ENCODE measurements around the gene PCDH8. TPM values are rescaled to one million over a fixed set of nuclear protein-coding genes. Genes with fewer than 3 reads are reported as not detected.

PCDH8 gene
- total RNA-seq, 4 donors from 2014 or later = not detected

DNA sequence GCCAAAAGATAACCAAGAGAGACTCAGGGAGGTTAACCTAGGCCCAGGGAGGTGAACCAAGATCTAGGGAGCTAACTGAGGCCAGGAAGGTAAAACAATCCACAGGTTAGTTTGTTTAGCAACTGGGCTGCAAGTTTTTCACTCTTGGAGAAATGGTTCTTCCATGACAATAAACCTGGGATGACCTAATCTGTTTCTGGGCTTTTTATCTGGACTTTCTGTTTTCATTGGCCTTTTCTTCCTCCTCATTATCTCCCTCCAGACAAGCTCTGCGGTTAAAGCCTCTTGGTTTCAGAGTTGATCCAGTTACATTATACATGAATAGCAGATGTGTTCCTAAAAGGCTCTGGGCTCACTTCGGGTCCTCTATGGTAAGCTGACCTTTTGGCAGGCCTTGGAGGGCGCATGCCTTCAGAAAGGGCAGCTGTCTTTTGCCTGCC lies 44.2 kb downstream of the PCDH8 start:
- TF ChIP-seq, protein P1, sequence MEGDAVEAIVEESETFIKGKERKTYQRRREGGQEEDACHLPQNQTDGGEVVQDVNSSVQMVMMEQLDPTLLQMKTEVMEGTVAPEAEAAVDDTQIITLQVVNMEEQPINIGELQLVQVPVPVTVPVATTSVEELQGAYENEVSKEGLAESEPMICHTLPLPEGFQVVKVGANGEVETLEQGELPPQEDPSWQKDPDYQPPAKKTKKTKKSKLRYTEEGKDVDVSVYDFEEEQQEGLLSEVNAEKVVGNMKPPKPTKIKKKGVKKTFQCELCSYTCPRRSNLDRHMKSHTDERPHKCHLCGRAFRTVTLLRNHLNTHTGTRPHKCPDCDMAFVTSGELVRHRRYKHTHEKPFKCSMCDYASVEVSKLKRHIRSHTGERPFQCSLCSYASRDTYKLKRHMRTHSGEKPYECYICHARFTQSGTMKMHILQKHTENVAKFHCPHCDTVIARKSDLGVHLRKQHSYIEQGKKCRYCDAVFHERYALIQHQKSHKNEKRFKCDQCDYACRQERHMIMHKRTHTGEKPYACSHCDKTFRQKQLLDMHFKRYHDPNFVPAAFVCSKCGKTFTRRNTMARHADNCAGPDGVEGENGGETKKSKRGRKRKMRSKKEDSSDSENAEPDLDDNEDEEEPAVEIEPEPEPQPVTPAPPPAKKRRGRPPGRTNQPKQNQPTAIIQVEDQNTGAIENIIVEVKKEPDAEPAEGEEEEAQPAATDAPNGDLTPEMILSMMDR (IDR thresholded peaks at IDR 0.05) = no peak
- ATAC-seq (ENCODE audit: low FRiP score) (no peak), DNase-seq (ENCODE audit: low spot score) (no peak)

DNA sequence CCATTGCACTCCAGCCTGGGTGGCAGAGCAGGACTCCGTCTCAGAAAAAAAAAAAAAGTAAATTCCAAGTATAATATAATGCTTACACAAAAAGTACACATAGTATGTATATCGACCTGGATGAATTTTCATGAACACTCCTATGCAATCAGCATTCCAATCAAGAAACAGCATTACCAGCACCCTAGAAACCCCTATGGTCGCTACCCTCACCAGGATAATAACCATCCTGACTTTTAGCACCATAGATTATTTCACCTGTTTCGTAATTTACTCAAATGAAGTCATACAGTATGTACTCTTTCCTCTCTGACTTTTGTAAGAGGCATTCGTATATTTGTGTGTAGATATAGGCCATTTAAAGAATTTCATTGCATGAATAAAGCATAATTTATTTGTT lies 47.6 kb downstream of the PCDH8 start:
- ATAC-seq (ENCODE audit: low FRiP score) (no peak), DNase-seq (ENCODE audit: low spot score) (no peak)
- TF ChIP-seq, protein P1 (IDR thresholded peaks at IDR 0.05) = no peak

DNA sequence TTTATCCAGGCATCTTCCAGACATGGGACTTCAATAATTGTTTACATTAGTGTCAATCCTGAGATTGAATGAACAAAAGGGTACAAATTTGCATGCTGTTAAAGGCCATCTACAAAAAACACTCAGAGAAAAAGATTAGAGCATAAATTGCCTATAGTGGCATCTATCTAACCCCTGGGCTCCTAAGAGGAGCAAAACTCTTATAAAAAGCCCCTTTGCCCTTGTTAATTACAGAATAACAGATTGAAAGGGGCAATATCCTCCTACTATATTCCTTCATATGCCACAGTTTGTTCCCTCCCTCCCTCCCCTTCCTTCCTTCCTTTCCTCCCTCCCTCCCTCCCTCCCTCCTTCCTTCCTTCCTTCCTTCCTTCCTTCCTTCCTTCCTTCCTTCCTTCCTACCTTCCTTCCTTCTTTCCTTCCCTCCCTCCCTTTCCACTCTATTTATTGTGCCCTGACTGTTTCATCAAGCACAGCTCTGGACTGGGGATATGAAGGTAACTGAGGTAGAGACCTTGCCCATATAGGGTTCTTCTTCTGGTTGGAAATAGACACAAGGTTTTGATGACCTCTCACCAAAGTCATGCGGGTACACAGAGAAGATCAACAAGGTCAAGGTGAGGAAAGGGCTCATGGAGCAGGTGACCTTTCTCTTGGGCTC lies 49.5 kb downstream of the PCDH8 start:
- TF ChIP-seq, protein P1 (IDR thresholded peaks at IDR 0.05) = no peak
- DNase-seq (ENCODE audit: low spot score) = no peak
- ATAC-seq (ENCODE audit: low FRiP score) = no peak

DNA sequence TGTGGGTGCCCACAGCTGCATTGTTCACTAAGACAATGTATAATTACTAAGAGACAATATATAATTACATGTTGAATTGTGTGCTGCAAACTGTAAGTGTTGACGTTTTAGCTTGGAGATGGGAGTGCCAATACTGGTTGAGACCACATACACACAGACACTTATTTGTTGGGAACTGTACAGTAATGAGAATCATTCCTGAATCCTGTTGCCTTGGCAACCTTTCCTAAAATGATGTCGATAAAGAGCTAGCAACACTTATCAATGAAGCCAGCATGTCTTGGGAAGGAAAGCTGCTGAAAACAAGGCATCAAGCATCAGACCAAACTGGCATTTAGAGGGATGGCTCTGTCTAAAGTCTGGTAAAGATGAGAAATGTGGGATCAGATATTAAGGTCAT lies 51.3 kb downstream of the PCDH8 start:
- DNase-seq (ENCODE audit: low spot score) = no peak

GRCh38 chr13:52794589-52794988 lies 53.9 kb downstream of the PCDH8 start:
- DNase-seq (ENCODE audit: low spot score) (no peak), ATAC-seq (ENCODE audit: low FRiP score) (no peak)
- TF ChIP-seq, protein P1 (IDR thresholded peaks at IDR 0.05) = no peak

More for the DNA sequence above, 51.3 kb downstream of the PCDH8 start:
- TF ChIP-seq, protein P1 (IDR thresholded peaks at IDR 0.05) = no peak
- no peak for ATAC-seq (ENCODE audit: low FRiP score)

GRCh38 chr13:52793515-52794061 lies 54.9 kb downstream of the PCDH8 start:
- ATAC-seq (ENCODE audit: low FRiP score) (no peak), DNase-seq (ENCODE audit: low spot score) (no peak)
- TF ChIP-seq, protein P1 (IDR thresholded peaks at IDR 0.05) = no peak

Small RNA genes lying within 50 kb of the gene (small RNA-seq; reads per million reads assigned to genes)
- not detected for gene MIR759

Other genes starting within 250 kb of the PCDH8 start
- gene HNRNPA1L2, start 206.2 kb downstream of the PCDH8 start, total RNA-seq = 1 to 10 TPM; 1.1 to 5.2 (median 3.6) TPM
- gene SUGT1, start 195.8 kb downstream of the PCDH8 start, total RNA-seq = 10 to 100 TPM; 27.5 to 39.1 (median 33.6) TPM
- gene CNMD, start 108.8 kb downstream of the PCDH8 start, total RNA-seq = not detected
- gene OLFM4, start 180.2 kb upstream of the PCDH8 start, total RNA-seq = under 1 TPM in 3 of 4 donors, not detected in 1; 0.09 to 0.79 (median 0.13) TPM

Data from omental fat pad (tissue), 4 donors.